Measurements from ENCODE around the gene SDC1.

SDC1 gene

DNA sequence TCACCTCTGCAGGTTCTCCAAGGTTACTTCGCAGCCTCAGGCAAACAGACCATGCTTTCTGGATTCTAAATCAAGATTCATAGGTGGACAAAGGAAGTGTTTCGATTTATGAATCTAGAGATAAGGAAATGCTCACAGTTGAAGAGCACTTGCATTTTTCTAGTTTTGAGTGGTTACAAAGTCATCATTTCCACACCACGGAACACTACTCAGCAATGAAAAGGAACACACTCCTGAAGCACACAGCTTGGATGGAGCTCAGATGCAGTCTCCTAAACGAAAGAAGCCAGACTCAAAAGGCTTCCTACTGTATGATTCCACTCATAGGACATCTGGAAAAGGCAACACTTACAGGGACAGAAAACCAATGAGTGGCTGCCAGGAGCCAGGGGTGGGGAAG, 31.7 kb downstream of the SDC1 start:
- no peak overlapping the region for H3K4me3 ChIP-seq (ENCODE audit: low read length)
- peak; percentile 33 for DNase-seq (ENCODE audit: low read depth)
- TF ChIP-seq, protein P1, sequence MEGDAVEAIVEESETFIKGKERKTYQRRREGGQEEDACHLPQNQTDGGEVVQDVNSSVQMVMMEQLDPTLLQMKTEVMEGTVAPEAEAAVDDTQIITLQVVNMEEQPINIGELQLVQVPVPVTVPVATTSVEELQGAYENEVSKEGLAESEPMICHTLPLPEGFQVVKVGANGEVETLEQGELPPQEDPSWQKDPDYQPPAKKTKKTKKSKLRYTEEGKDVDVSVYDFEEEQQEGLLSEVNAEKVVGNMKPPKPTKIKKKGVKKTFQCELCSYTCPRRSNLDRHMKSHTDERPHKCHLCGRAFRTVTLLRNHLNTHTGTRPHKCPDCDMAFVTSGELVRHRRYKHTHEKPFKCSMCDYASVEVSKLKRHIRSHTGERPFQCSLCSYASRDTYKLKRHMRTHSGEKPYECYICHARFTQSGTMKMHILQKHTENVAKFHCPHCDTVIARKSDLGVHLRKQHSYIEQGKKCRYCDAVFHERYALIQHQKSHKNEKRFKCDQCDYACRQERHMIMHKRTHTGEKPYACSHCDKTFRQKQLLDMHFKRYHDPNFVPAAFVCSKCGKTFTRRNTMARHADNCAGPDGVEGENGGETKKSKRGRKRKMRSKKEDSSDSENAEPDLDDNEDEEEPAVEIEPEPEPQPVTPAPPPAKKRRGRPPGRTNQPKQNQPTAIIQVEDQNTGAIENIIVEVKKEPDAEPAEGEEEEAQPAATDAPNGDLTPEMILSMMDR (conservative IDR thresholded peaks at IDR 0.05; ENCODE audit: low read length), result no peak

DNA sequence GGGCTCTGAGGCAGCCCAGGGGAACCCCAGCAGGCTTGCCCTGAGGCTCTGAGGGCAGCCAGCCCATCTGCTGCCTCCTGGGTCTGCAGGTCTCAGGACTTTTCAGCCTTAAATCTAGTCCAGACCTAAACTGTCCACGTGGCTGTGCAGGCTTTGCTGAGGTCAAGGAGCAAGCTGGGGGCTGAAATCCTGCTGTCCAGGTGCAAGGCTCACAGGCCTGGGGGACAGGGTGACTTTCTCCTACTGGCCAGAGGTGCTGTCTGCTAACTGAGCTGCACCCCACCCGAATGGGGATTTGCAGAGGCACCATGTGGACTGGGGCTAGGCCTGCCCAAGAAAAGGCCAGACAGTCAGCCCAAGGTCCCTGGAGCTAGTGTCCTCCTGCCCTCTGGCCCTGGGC, 32.1 kb downstream of the SDC1 start:
- no peak overlapping the region for H3K4me3 ChIP-seq (ENCODE audit: low read length)
- TF ChIP-seq, protein P1 (conservative IDR thresholded peaks at IDR 0.05; ENCODE audit: low read length), result no peak
- no peak for DNase-seq (ENCODE audit: low read depth)

DNA sequence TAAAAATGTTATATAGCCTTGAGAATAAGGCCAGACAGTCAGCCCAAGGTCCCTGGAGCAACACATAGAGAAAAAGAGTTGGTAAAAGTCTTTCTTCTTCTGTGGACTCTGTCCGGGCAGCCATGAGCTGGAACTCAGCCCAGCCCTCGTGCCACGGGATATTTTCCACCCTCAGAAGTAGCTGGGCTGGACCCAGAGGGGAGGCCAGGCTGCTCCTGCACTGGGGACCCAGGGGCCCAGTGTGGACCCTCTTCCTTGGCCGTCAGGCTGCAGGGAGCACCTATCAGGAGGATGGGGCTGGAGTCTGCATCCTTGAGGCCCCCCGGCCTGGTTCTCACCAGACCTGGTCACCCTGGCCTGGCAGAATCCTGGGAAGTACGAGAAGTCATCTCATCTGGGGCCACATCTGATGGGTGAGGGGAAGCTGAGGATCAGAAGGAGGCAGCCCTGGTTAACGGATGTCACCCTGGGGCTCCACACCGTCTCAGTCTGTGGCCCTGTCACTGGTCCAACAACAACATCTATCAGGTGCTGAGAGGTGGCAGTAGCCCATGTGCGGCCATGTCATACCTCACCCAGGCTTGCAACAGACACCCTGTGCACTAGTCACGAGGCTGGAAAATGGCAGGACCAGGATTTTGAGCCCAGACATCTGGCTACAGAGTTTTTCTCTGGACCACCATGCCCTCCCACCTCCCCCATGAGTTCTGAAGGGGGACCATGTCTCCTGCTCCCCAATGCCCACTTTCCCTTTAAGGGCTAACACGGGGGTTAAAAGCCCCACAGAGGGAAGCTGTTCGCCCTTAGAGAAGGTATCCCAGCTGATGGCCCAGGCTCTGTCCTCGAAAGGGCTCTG, 33.0 kb downstream of the SDC1 start:
- TF ChIP-seq, protein P1 (conservative IDR thresholded peaks at IDR 0.05; ENCODE audit: low read length), result no peak
- no peak for DNase-seq (ENCODE audit: low read depth)
- H3K4me3 ChIP-seq (ENCODE audit: low read length), result no peak overlapping the region

DNA sequence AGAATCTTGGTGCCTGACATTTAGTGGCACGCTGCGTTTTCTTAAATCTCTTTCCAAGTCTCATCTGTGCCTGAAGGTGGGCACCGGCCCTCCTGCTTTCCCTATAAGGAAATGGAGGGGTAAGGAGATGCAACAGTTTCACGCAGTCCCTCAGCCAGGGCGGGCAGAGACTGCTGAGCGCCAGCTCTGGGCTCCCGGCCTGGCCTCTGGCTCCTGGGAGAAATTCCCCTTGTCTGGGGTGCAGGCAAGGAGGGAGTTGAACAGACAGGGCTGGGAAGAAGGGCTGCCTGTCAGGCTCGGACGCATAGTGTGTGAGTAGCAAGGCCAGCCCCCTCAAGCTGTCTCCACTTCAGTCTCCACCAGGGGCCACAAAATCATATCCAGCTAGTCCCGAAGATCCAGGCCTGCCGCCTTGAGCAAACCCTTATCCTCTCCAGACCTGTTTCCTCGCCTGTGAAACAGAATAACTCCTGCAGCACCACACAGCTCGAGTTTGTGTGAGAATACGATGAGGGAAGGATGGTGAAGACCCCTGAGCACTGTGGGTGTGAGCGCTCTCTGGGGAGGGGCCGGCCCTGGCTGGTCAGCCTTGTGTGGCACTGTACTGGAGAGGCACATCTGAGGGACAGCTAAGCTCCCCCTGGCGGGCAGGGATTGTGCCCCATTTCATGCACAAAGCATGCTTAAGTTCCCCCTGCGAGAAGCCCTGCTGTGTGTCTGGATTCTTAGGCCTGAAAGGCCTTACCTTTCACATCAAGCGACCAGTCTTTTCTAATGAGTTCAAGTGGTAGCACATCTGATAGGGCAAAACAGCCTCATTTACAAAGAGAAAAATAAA, 33.8 kb downstream of the SDC1 start:
- TF ChIP-seq, protein P1 (conservative IDR thresholded peaks at IDR 0.05; ENCODE audit: low read length), result peak; percentile 46
- no peak overlapping the region for H3K4me3 ChIP-seq (ENCODE audit: low read length)
- DNase-seq (ENCODE audit: low read depth), result peak; percentile 24

DNA sequence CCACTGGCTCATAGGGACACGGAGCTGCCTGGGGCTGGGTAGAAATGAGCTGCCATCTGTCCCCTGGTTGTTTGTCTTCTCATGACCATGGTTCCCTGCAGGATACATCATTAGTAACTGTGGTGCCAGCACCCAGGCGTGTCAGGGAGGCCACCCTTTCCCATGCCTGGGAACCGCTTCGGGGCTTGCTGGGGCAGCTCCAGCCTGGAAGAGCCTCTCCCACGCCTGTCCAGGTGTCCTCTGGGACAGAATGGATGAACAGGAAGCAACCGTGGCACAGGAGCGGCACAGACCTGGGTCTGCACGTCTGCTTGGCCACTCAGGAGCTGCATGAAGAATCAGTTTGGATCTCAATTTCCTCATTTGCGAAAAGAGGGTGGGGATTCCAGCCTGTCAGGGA, 34.8 kb downstream of the SDC1 start:
- DNase-seq (ENCODE audit: low read depth), result no peak
- TF ChIP-seq, protein P1 (conservative IDR thresholded peaks at IDR 0.05; ENCODE audit: low read length), result no peak

DNA sequence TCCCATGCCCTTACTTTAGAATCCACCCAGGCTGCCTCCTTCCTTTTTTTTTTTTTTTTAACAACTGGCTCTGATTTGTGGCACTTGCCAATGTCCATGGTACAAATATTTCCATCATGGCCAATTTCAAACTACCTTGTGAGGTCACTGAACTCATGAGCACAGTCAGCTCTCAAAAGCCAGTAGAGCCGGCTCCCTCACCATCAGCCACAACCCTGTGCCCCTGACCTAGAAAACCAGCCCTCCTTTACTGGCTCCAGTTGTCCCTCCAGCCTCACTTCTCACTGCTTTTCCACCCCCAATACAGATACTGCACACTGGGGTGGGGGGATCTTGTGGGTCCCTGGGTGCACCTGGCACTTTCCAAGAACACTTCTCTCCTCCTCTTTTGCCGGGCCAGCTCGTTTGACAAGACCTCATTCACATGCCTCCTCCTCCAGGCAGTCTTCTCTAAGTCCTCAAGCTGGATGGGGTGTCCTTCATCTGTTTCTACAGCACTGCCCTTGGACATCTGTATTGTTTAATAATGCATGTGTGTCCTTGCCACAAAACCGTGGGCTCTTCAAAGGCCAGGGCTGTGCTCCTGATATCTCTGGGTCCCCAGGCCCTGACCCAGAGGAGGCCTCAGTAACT, 35.5 kb downstream of the SDC1 start:
- DNase-seq (ENCODE audit: low read depth), result no peak
- TF ChIP-seq, protein P1 (conservative IDR thresholded peaks at IDR 0.05; ENCODE audit: low read length), result no peak
- H3K4me3 ChIP-seq (ENCODE audit: low read length), result no peak overlapping the region

More for the DNA sequence above, 34.8 kb downstream of the SDC1 start:
- H3K4me3 ChIP-seq (ENCODE audit: low read length), result no peak overlapping the region

Measured in AG10803 (cell line).